GM13977 (cell line): ENCODE results near the gene GRIK2.

ENCODE experiments used
- DNase-seq: peaks from one replicate; pipeline ENCODE4 v3.0.0; 2012; ENCODE audit warnings: low spot score
- in situ Hi-C: fragments of 300-500 bp; cut with MboI; formaldehyde crosslinking; loops from one replicate; pipeline ENCODE4 v1.12.0; 2022; ENCODE audit warnings: low sequenced_read_pairs, low pct_unique_long_range_greater_than_20kb, mixed read lengths, inconsistent platforms; ENCODE audit not compliant: unreplicated experiment
- TF ChIP-seq, protein P1 (sequence below): IDR thresholded peaks from 2 replicates; pipeline ENCODE4 v1.5.1; 2012; ENCODE audit warnings: mild to moderate bottlenecking, control low read depth; ENCODE audit not compliant: insufficient read depth; ENCODE audit errors: extremely low read depth, missing control alignments

GRIK2 gene

DNA sequence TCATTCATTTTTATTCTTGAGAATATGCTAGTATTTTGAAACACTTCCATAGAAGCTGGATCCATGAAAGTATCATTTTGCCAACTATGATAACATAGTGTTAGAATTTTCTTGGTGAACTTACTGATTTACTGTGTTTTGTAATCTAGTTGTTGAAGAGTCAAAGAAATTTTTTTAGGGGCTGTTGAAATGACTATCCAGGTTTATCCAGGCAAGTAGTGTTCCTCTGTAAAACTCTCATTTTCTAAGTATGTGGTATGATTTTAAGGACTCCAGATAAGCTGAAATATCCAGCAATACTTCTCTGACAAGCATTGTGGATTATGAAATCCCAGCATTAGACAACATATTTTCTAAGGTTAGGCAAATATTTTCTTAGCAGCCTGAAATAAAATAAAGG lies 95.9 kb downstream of the GRIK2 start:
- in situ Hi-C loops: no loop called here
- DNase-seq: no peak
- TF ChIP-seq, protein P1, sequence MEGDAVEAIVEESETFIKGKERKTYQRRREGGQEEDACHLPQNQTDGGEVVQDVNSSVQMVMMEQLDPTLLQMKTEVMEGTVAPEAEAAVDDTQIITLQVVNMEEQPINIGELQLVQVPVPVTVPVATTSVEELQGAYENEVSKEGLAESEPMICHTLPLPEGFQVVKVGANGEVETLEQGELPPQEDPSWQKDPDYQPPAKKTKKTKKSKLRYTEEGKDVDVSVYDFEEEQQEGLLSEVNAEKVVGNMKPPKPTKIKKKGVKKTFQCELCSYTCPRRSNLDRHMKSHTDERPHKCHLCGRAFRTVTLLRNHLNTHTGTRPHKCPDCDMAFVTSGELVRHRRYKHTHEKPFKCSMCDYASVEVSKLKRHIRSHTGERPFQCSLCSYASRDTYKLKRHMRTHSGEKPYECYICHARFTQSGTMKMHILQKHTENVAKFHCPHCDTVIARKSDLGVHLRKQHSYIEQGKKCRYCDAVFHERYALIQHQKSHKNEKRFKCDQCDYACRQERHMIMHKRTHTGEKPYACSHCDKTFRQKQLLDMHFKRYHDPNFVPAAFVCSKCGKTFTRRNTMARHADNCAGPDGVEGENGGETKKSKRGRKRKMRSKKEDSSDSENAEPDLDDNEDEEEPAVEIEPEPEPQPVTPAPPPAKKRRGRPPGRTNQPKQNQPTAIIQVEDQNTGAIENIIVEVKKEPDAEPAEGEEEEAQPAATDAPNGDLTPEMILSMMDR: no peak

DNA sequence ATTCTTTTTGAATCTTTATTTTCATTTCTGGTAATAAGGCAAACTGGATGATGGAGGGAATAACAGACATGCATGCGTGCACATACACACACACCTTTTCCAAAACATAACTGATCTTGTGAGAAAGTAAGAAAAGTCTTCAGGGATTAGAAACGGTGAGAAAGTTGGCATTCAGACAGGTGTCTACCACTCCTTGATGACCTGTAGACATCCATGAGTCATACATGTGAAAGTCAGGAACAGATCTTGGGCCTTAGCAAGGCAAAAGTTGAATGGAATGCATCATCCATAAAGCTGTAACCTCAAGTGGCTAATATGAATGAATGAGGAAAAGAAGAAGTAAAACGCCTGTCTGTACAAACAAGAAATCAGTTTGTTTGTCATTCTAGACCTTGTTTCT lies 97.3 kb downstream of the GRIK2 start:
- TF ChIP-seq, protein P1: no peak
- no peak for DNase-seq
- in situ Hi-C loops: no loop called here

DNA sequence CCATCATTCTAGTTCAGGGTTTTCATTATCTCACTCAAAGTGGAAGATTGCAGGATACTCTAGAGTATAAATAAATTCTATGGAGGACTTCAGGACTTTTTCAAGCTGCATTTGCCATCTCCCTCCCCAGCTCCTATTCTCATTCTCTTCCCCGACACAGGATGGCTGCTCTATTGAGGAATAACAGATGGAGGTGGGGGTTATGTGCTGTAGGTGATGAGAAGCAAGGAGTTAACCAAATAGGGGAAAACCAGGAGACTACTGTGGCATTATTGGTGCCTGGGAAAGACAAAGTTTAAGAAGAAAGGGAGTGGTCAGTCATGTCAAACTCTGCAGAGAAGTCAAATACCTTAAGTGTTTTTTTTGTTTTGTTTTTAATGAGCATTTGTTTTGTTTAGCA lies 109.3 kb downstream of the GRIK2 start:
- TF ChIP-seq, protein P1: no peak
- DNase-seq: no peak
- in situ Hi-C loops: no loop called here

DNA sequence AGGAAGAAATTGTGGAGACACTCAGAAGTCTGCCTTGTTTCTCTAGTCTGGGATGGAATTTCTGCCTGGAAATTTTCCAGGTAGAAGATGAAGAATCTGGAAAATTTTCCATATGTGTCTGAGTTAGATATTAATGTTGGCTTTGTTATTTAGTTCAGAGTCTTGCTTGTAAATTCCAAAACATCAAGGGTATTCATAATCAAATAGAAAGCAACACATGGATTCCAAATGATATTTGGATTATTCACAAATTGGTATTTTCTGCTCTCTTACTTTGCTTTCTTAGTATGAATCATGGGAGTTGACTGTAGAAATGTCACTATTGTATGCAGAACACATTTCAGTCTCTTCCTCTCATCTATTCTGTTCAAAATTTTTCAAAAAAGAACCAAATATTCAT lies 116.0 kb downstream of the GRIK2 start:
- TF ChIP-seq, protein P1: no peak
- in situ Hi-C loops: no loop called here
- DNase-seq: no peak

DNA sequence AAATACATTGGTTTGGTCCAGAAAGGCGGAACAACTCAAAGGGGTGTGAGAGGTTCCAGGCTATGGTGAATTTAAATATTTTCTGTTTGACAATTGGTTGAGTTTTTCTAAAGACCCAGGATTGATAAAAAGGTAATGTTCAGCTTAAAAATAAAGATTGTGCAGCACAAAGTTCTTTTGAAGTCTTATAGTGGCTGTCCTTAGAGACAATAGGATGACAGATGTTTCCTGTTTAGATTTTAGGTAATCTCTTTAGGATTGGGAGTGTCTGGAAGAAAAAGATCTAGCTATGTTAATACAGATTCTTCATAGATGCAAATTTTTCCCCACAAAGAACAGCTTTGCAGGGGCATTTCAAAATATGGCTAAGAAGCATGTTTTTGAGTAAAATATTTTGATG lies 119.7 kb downstream of the GRIK2 start:
- TF ChIP-seq, protein P1: no peak
- in situ Hi-C loops: no loop called here
- DNase-seq: no peak

DNA sequence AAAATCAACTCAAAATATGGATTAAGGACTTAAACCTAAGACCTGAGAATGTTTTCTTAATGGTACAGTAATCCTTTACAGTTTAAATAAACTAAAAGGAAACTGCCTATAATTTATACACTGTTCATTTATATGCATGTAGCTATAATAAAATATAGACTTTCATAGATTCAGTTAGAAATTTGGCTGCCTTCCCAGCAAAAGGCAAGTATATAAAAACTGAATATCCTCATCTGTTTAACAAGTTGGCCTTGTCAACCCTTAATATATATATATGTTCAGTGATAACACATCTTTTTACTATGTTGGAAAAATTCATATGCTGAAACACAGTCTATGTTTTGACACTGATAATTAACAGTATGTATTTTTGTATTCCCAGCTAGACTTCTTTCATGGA lies 123.1 kb downstream of the GRIK2 start:
- DNase-seq: no peak
- in situ Hi-C loops: no loop called here
- TF ChIP-seq, protein P1: no peak

DNA sequence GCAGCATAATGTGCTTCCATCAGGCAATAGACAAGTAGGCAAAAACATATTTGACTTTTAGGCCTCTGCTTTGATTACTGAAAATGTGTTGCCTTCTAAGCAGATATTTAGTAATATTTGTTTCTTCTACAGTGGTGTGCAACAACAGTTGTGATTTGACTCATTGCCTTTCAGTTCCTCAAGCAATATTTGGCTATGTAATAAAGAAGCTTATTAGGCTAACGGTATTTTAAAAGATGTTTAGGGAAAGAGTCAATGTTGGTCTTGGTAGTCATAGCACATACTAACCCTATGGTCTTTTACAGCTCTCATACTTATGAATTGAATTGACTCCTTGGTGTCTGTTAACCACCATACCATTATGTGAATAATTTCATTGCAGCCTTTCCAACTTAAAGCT lies 124.1 kb downstream of the GRIK2 start:
- in situ Hi-C loops: no loop called here
- DNase-seq: peak; percentile 3
- TF ChIP-seq, protein P1: no peak
